ENCODE results near the gene GJB4.
"Not testable (repeated sequence)": the region's sequence is repeated elsewhere in the genome, so short reads cannot be mapped to it uniquely, and the experiment has no call there.

Gene GJB4

DNA sequence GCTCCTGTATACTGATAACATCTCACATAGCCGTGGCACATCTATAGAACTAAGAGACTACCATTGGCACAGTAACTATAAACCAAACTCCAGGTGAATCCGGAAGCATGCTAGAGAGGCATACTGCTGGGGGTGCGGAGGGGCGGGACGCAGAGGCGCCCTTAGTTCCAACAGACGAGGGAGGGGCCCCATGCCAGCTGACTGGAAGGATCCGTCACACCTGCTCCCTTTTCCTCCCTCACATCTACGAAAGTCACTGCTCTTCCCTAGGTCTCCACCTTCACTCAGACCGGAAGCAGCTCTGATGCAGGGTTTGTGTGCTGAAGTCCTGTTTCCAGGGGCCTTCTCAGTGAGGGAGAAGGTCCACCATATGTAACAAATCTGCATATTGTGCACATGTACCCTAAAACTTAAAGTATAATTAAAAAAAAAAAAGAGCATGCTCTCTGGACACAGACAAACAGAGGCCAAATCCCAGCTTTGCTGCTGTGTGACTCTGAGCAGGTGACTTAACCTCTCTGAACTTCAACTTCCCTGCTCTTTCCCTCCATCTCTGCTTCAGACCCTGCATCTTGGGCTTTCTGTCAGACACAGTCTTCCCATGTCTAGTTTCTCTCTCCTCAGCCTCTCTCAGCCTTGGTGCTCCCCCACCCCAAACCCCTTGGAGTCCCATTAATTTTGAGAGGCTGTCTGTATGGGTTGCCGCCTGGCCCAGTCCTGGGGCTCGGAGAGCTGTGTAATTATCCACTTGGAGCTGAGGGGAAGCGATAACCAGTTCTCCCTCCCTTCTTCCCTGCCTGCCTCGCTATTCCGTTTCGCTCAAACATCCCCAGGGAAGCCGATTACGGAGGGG, 12.5 kb upstream of the GJB4 start:
- no peak for DNase-seq

- no peak for DNase-seq
Measured at GRCh38 chr1:34747638-34747941, 11.9 kb upstream of the GJB4 start.

- no peak for DNase-seq
Measured at GRCh38 chr1:34749992-34750391, 9.5 kb upstream of the GJB4 start.

- DNase-seq, result no peak
Measured at GRCh38 chr1:34750610-34751009, 8.9 kb upstream of the GJB4 start.

DNA sequence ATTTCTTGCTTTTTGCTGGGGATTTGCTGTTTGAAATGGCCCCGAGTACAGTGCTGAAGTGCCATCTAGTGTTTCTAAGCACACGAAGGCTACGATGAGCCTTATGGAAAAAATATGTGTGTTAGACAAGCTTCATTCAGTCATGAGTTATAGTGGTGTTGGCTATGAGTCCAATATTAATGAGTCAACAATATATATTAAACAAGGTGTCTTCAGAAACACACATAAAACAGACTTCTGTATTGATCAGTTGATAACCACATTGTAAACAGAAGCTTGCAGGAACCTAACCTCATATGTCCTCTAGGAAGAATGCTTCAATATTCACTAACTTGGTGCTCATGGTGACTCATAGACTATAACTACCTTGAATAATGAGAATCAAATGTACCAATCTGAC, 6.4 kb upstream of the GJB4 start:
- no peak for DNase-seq

GRCh38 chr1:34754964-34755637, 4.4 kb upstream of the GJB4 start, which contains the start of gene GJB5:
Gene GJB5 (plus strand): TSS chr1:34755047. CDS start chr1:34757331, 2,284 bp downstream.
- DNase-seq, result no peak

GRCh38 chr1:34755961-34756360, 3.6 kb upstream of the GJB4 start:
- DNase-seq, result no peak

DNA sequence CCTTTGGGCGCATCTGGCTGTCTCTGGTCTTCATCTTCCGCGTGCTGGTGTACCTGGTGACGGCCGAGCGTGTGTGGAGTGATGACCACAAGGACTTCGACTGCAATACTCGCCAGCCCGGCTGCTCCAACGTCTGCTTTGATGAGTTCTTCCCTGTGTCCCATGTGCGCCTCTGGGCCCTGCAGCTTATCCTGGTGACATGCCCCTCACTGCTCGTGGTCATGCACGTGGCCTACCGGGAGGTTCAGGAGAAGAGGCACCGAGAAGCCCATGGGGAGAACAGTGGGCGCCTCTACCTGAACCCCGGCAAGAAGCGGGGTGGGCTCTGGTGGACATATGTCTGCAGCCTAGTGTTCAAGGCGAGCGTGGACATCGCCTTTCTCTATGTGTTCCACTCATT, 2.2 kb upstream of the GJB4 start:
- no peak for DNase-seq

DNA sequence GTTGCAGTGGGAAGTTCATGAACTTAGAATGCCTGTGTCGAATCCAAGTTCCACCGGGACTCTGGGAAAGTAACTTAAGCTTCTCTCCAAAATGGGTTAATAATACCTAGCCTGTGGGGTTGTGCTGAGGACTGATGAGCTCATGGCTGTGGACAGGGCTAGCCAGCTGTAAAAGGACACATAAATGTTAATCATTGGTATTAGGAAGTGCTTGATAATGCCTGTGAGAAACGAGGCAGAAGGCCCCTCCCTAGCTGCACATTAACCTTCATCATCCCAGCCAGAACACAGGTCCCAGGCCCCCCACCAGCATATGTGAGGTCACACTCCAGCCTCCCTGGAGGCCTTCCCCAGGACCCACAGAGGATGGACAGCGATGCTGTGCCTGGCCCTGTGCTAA, 789 bp upstream of the GJB4 start:
- no peak for DNase-seq

- no peak for DNase-seq
Measured at GRCh38 chr1:34761176-34761761, 1.7 kb downstream of the GJB4 start.

GRCh38 chr1:34761776-34762307, 2.3 kb downstream of the GJB4 start:
- DNase-seq, result no peak

DNA sequence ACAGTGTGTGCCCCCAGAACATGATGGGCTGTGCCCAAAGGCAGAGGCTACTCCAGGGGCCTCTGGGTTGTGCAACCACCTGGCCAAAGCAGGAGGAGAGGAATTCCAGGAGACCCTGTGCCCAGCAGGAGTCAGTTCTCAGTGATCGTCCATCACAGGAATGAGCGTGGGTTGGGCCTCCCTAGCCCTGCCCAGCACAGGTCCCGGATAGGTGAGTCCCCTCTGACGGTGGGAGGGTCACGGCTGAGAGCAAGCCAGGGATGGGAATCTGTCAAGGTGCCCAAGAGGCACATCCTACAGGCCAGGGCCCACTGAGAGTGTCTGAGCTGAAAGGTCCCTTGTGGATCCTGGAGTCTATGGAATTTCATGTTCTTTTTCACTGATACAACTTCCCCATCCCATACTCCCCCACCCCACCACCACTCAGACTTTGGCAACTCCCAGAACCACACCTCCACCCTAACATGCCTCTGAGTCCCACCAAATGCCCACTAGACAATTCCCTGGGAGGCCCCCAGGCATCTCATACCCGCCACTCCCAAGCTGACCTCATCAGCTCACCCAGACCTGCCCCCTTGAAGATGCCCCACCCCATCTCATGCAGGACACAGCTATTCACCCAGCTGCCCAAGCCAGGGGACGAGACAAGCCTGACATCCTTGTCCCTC, 3.1 kb downstream of the GJB4 start:
- no peak for DNase-seq

GRCh38 chr1:34763142-34763781, 3.7 kb downstream of the GJB4 start:
- DNase-seq, result no peak

DNA sequence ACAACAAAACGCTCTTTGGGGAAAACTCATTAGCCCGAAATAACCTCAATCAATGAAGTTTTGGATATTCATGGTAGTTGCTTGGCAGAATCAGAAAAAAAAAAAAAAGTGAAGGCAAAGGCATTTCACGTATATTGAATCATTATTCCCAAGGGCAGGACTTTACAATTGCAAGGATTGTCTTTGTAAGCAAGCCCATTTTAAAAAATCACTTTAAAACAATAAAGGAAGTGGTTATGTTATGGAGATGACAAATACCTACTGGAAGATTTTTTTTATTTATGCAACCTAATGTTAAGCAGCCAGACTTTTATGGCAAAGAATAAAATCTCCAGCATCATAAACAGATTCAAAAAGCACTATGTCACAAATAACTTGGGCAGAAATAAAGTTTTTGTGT, 9.3 kb downstream of the GJB4 start:
- no peak for DNase-seq

GRCh38 chr1:34770891-34771504, 11.5 kb downstream of the GJB4 start:
- no peak for DNase-seq

DNA sequence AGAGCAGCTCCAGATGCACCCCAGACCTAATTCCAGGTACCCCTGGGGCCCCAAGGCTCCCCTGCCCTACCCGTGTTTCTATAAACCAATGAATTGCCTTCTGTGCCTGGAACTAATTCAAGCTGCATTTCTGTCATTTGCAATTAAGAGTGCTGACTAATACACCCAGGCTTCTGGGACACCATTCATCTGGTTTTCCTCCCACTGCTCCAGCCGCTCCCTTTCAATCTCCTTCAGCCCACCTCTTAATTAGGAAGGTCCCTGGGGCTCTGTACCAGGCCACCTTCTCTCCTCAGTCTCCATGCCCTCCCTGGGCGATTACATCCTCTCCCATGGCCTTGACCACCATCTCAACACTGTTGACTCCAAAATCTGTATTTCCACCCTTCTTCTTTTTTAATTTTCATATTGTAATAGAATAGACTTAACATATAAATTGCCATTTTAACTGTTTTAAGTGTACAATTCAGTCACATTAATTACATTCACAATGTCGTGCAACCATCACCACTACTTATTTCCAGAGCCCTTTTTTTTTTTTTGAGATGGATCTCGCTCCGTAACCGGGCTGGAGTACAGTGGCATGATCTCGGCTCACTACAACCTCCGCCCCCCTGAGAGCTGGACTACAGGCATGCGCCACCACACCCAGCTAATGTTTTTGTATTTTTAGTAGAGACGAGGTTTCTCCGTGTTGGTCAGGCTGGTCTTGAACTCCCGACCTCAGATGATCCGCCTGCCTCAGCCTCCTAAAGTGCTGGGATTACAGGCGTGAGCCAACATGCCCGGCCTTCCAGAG, 12.2 kb downstream of the GJB4 start:
- no peak for DNase-seq

DNA sequence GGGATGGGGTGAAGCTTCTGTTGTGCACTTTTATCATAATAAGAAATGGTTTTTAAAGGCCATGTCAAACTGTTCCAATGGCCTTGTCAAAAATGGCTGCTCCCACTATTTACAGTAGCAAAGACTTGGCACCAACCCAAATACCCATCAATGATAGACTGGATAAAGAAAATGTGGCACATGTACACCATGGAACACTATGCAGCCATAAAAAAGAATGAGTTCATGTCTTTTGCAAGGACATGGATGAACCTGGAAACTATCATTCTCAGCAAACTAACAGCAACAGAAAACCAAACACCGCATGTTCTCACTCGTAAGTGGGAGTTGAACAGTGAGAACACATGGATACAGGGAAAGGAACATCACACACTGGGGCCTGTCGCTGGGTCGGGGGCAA, 13.6 kb downstream of the GJB4 start:
- not testable (repeated sequence) for DNase-seq

DNA sequence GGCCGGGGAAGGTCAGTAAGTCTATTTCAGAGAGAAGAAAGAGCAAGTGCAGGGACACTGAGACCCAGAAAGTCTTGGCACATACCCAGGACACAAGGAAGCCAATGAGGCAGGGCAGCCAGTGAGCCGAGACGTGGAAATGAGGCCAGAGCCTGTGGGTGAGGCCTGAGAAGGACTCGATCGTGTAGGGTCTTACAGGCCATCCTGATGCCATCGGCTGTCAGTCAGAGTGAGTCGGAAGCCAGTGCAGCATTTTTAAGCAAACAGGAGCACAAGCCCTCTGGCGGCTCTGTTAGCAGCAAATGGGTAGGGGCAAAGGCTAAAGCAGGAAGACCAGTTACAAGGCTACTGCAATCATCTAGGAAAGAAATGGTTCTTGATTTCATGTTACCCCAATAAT, 15.4 kb downstream of the GJB4 start:
- DNase-seq, result no peak

GRCh38 chr1:34776911-34777310, 17.4 kb downstream of the GJB4 start:
- no peak for DNase-seq

GRCh38 chr1:34777519-34778321, 18.2 kb downstream of the GJB4 start:
- no peak for DNase-seq

DNA sequence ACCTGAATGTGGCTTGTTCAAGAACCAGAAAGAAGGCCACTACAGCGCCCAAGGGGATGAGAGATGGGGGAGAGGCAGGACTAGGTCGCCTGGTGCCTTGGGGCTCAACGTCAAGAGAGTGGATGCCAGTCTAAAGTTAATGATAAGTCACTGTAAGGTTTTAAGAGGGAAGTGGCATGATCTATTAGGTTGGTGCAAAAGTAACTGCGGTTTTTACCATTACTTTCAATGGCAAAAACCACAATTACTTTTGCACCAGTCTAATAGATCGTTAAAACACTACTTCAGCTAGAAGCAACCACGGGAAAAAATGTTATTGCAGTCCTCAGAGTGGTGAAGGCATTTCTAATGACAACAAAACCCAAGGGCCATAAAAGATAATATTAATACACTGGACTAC, 18.8 kb downstream of the GJB4 start:
- DNase-seq, result no peak
